Choroid plexus epithelial cell (primary cell): ENCODE data around the gene NEURL4.
"Not testable (repeated sequence)": the region's sequence is repeated elsewhere in the genome, so short reads cannot be mapped to it uniquely, and the experiment has no call there.

Source experiments
- DNase-seq: peaks from one replicate; pipeline ENCODE4 v3.0.0-alpha.2; 2010; ENCODE audit warnings: low read depth
- H3K4me3 ChIP-seq: 2 replicates; pipeline ENCODE4 v1.5.1; 2011; ENCODE audit warnings: low read depth, mild to moderate bottlenecking, control low read depth, low read length, moderate library complexity
- TF ChIP-seq, protein P1 (sequence below): conservative IDR thresholded peaks from 2 replicates; pipeline ENCODE4 v1.5.1; 2011; ENCODE audit warnings: low read depth, mild to moderate bottlenecking, control low read depth, inconsistent platforms, low read length, moderate library complexity

The NEURL4 gene

DNA sequence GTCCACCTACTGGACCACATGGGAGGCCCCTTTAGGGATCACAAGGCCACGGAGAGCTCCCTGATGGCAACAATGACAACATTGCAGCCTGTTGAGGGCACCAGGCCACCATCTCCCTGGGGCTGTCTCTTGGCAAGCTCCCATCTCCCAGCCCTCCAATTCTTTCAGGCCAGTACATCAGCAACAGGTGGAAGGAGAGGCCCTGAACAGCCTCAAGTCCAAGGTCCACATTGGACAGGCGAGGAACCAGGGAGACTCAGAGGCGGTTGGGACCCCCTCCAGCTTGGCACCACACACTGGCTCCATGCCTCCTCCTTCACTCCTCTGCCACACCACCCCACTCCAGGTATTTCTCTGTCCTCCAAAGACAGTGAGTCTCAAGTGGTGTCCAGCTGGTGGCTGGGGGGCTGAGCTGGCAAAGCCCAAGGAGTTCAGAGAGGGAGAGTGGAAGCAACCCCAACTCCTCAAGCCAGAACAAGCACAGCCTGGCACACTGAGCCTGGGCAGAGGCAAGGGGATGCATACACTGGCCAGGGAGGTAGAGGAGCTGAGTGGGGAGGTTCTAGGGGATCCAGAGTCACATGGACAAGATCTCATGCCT lies 5.9 kb upstream of the NEURL4 start:
- no peak overlapping the region for H3K4me3 ChIP-seq
- TF ChIP-seq, protein P1, sequence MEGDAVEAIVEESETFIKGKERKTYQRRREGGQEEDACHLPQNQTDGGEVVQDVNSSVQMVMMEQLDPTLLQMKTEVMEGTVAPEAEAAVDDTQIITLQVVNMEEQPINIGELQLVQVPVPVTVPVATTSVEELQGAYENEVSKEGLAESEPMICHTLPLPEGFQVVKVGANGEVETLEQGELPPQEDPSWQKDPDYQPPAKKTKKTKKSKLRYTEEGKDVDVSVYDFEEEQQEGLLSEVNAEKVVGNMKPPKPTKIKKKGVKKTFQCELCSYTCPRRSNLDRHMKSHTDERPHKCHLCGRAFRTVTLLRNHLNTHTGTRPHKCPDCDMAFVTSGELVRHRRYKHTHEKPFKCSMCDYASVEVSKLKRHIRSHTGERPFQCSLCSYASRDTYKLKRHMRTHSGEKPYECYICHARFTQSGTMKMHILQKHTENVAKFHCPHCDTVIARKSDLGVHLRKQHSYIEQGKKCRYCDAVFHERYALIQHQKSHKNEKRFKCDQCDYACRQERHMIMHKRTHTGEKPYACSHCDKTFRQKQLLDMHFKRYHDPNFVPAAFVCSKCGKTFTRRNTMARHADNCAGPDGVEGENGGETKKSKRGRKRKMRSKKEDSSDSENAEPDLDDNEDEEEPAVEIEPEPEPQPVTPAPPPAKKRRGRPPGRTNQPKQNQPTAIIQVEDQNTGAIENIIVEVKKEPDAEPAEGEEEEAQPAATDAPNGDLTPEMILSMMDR = no peak

DNA sequence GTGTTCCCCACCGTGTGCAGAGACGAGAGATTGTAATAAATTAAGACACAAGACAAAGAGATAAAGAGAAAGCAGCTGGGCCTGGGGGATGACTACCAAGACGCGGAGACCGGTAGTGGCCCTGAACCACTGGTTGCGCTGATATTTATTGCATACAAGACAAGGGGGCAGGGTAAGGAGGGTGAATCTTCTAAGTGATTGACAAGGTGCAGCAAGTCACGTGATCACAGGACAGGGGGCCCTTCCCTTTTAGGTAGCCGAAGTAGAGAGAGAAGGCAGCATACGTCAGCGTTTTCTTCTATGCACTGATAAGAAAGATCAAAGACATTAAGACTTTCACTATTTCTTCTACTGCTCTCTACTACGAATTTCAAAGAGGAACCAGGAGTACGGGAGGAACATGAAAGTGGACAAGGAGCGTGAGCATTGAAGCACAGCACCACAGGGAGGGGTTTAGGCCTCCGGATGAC lies 3.5 kb upstream of the NEURL4 start:
- DNase-seq, H3K4me3 ChIP-seq: not testable (repeated sequence)

More for the DNA sequence above, 5.9 kb upstream of the NEURL4 start:
- DNase-seq = no peak

DNA sequence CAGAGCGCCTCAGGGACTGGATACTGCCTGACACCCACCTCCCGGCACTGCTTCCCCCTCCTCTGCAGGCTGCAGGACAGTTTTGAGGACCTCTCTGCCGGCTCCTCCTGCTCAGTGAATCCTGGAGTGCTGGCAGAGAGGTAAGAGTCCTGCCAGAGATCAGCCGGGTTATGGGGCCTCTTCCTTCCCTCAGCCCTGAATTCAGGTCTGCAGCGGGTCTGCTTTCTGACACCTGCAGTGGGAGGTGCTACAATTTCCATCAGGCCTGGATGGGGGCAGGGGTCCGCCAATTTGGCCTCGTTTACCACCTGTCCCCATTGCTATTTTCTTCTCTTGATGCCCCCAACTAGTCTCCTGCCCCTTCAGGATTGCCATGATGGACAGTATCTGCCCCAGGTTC lies 3.0 kb upstream of the NEURL4 start:
- H3K4me3 ChIP-seq = no peak overlapping the region
- TF ChIP-seq, protein P1 = no peak
- DNase-seq = no peak

DNA sequence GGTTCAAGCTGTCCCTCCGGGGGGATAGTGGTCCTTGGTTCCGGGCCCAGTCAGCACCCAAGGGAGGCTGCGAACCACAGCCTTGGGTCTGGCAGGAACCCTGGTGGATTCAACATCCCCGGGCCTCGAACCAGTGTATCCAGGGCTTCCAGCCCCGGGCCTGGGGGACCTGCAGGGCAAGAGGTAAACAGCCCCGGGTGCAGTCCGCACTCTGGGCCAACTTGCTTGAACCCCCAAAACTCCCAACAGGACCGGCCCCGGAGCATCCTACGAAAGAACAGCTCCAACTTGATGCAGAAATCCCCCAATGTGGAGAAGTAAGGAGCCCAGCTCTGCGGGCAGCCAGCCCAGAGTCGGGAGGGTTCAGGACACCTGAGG lies 1.5 kb upstream of the NEURL4 start:
- TF ChIP-seq, protein P1 = no peak
- DNase-seq = no peak
- peak overlapping the region; percentile 90 for H3K4me3 ChIP-seq

DNA sequence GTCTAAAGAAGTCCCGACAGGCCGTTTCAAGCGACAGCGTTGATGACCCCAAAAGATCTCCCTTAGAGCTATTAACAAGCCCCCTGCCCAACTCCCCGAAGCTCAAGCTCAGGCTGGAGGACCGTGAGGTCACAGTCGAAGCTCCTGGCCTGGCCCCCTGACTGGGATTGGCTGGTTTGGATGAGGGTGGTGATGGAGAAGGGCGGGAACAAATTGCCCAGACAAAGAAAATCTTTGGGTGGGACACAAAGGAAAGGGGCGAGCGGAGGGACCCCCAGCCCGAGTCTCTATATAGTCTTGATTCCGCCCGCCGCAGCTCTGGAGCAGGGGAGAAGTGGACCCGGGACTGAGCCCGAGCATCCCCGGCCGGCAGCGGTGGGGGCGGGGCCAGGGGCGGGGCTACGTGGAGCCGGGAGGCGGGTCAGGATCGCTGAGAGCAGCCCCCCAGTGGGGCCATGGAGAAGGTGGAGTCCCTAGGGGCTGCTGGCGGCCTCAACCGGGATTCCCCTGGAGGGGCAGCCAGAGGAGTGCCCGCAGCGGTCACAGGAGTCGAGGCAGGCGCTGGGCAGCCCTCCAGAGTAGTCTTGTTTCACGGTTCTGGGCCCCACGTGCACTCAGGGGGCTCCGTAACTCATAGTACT lies 982 bp upstream of the NEURL4 start:
- peak overlapping the region; percentile 90 for H3K4me3 ChIP-seq
- TF ChIP-seq, protein P1 = no peak
- DNase-seq = peak; percentile 82

DNA sequence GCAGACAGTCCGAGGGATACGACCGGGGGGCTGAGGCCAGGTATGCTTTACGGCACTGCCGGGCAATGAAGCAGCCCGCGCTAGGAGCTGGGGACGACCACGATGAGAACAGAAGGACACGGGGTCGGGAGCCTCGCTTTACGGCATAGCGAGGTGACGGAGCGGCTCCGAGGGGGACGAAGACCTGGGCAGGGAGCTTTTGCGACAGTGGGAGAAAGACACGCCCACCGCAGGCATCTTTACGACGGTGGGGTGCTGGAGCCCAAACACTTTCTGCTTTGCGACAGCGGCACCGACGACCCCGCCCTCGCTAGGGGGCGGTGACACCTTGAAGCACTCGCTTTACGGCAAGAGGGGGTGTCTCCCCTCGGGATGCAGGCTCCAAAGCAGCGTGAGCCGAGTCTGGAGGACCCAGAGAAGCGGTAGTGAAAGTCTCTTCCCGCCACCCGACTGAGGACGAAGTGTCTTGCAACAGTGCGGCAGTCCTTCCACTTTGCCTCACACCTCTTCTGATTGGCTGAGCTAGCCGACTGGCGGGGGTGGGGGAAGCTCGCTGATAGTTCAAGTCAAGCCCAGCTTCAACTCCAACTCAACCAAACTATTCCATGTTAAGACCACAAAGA lies 350 bp upstream of the NEURL4 start:
- peak overlapping the region; percentile 90 for H3K4me3 ChIP-seq
- DNase-seq = peak; percentile 99
- TF ChIP-seq, protein P1 = peak; percentile 8

DNA sequence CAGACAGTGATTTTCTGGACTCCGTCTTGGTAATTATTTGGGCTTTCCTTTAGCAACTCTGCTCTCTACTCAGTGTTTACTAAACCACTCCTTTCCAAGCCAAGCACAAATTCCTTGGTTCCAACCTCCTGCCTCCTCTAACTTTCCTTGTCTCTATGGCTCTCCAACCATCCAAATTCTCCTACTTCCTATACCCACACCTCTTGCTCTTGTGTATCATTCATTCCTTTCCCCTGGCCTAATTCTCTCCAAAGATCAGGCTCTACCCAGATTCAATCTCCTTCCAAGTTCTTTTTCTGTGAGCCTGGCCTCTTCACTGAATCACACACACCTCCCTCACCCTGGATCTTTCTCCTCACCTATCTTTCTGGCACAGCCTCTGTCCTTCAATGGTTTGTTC lies 1.1 kb downstream of the NEURL4 start:
- no peak for DNase-seq
- H3K4me3 ChIP-seq = no peak overlapping the region
- TF ChIP-seq, protein P1 = no peak
